Kidney capillary endothelial cell (primary cell): ENCODE data around the gene ZC3H6.

Experiments
- DNase-seq: peaks from one replicate; pipeline ENCODE4 v3.0.0-alpha.2; 2018; ENCODE audit warnings: low spot score

ZC3H6 gene

GRCh38 chr2:112275311-112275886 is at the start of gene ZC3H6:
ZC3H6 (plus strand) TSS chr2:112275597; CDS start chr2:112275995, 398 bp downstream.
- peak; percentile 98 for DNase-seq

- no peak for DNase-seq
Observed at GRCh38 chr2:112229348-112229747, 46.0 kb upstream of the ZC3H6 start.

- no peak for DNase-seq
Observed at GRCh38 chr2:112230371-112230770, 45.0 kb upstream of the ZC3H6 start.

GRCh38 chr2:112239862-112240261 is 35.5 kb upstream of the ZC3H6 start:
- DNase-seq = no peak

GRCh38 chr2:112242384-112242783 is 33.0 kb upstream of the ZC3H6 start:
- DNase-seq = no peak

GRCh38 chr2:112243233-112243632 is 32.2 kb upstream of the ZC3H6 start:
- DNase-seq = no peak

- no peak for DNase-seq
Observed at GRCh38 chr2:112244854-112245253, 30.5 kb upstream of the ZC3H6 start.

GRCh38 chr2:112251271-112251670 is 24.1 kb upstream of the ZC3H6 start:
- DNase-seq = no peak

- no peak for DNase-seq
Observed at GRCh38 chr2:112253261-112253815, 22.1 kb upstream of the ZC3H6 start.

GRCh38 chr2:112254466-112255240 is 20.7 kb upstream of the ZC3H6 start, which contains the start of gene ZC3H8:
ZC3H8 (minus strand) TSS chr2:112255042; CDS start chr2:112254981, 61 bp downstream.
- peak; percentile 95 for DNase-seq

GRCh38 chr2:112255875-112256274 is 19.5 kb upstream of the ZC3H6 start:
- DNase-seq = no peak

GRCh38 chr2:112256654-112257053 is 18.7 kb upstream of the ZC3H6 start:
- no peak for DNase-seq

GRCh38 chr2:112257575-112257974 is 17.8 kb upstream of the ZC3H6 start:
- peak; percentile 85 for DNase-seq

GRCh38 chr2:112259509-112260294 is 15.7 kb upstream of the ZC3H6 start:
- peak; percentile 56 for DNase-seq

GRCh38 chr2:112260295-112260625 is 15.1 kb upstream of the ZC3H6 start:
- DNase-seq = no peak

GRCh38 chr2:112262876-112263275 is 12.5 kb upstream of the ZC3H6 start:
- DNase-seq = no peak

- no peak for DNase-seq
Observed at GRCh38 chr2:112268547-112268946, 6.8 kb upstream of the ZC3H6 start.

- DNase-seq = no peak
Observed at GRCh38 chr2:112272669-112273068, 2.7 kb upstream of the ZC3H6 start.

- DNase-seq = no peak
Observed at GRCh38 chr2:112273349-112273748, 2.0 kb upstream of the ZC3H6 start.

- DNase-seq = peak; percentile 61
Observed at GRCh38 chr2:112275887-112276773, 733 bp downstream of the ZC3H6 start.

- DNase-seq = no peak
Observed at GRCh38 chr2:112276954-112277353, 1.6 kb downstream of the ZC3H6 start.
